ENCODE measurements around the gene RHOU.

DNA sequence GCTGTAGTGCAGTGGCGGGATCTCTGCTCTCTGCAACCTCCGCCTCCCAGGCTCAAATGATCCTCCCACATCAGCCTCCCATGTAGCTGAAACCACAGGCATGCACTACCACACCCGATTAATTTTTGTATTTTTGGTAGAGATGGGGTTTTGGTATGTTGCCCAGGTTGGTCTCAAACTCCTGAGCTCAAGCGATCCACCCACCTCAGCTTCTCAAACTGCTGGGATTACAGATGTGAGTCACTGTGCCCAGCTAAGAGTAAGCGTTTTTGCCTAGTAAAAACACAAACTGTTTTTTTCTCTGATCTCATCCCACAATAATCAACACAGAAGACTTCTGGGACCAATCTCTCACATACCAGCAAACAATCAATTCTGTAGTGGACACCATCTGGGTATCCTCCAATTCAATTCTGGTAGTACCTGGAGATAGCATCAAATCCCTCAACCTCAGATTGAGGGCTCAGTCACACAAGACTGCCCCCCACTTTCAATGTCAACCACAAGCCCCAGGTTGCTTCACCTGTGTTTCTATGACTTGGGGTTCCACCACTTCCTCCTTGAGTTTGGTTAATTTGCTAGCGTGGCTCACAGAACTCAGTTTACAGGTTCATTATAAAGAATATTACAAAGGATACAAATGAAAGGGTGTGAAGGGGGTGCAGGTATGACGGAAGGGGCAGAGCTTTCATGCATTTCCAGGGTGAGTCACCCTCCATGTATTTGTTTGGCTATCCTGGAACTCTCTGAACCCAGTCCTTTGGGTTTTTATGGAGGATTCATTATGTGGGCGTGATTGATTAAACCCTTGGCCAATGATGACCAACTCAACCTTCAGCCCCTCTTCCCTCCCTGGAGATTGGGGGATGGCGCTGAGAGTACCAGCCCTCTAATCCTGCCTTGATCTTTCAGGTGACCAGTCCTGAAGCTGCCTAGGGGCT lies 40.0 kb upstream of the RHOU start:
- TF ChIP-seq TAF1 (IDR thresholded peaks at IDR 0.05; ENCODE audit: borderline replicate concordance, low read depth, low read length) (no peak), POLR2A (IDR thresholded peaks at IDR 0.05; ENCODE audit: low read depth, low read length) (no peak), POLR2AphosphoS5 (IDR thresholded peaks at IDR 0.05; ENCODE audit: low read depth, low read length) (no peak)

Measured in GM12892 (cell line).